Peyer's patch (tissue), 4 donors: ENCODE measurements around the gene MASP1. TPM values are rescaled to one million over a fixed set of nuclear protein-coding genes. Genes with fewer than 3 reads are reported as not detected.

Experiments used
- DNase-seq, 3 donors: peaks; one replicate each; pipeline ENCODE4 v3.0.0-alpha.2; 2017 to 2019
- H3K27ac ChIP-seq, 4 donors: fragments of 200-600 bp; sonication (generic); one replicate each; pipeline ENCODE4 v1.5.1; 2016 to 2019
- H3K27me3 ChIP-seq, 2 donors: fragments of 200-600 bp; sonication (generic); one replicate each; pipeline ENCODE4 v1.5.1; 2019
- H3K36me3 ChIP-seq, 3 donors: fragments of 200-600 bp; sonication (generic); one replicate each; pipeline ENCODE4 v1.5.1; 2016 to 2019
- H3K4me1 ChIP-seq, 4 donors: fragments of 200-600 bp; sonication (generic); one replicate each; pipeline ENCODE4 v1.5.1; 2016 to 2019
- H3K4me3 ChIP-seq, 4 donors: fragments of 200-600 bp; sonication (generic); 1 replicate in 3 of 4; 2 replicates in 1 of 4; pipeline ENCODE4 v1.5.1; 2016 to 2019; ENCODE audit warnings: mild to moderate bottlenecking in 1 of 4
- H3K9me3 ChIP-seq, 4 donors: fragments of 200-600 bp; sonication (generic); one replicate each; pipeline ENCODE4 v1.5.1; 2016 to 2019; ENCODE audit warnings: mild to moderate bottlenecking in 1 of 4
- POLR2A ChIP-seq, 2 donors: fragments of 450-650 bp; IDR thresholded peaks; one replicate each; pipeline ENCODE4 v1.5.1; 2017; ENCODE audit warnings: antibody characterized with exemption in 2 of 2, mild to moderate bottlenecking in 2 of 2, moderate library complexity in 2 of 2
- total RNA-seq, 4 donors: library from RNA; depleted of rRNA; stranded (reverse); fragments of >200 nt; gene quantifications; one replicate each; pipeline ENCODE4 v1.1.0, GENCODE V29; 2016
- TF ChIP-seq, protein P1 (sequence below), 6 experiments: fragments of 450-650 bp in 4 of 6; fragments of 200-600 bp in 2 of 6; sonication (generic) in 1 of 6; IDR thresholded peaks; one replicate each; pipeline ENCODE4 v1.5.1; 2017 to 2019; ENCODE audit warnings: antibody characterized with exemption in 6 of 6, mild to moderate bottlenecking in 3 of 6, moderate library complexity in 1 of 6

Gene MASP1
- total RNA-seq, 4 donors from 2014 or later = 0.70 to 4.2 (median 1.4) TPM

- Histone ChIP-seq H3K4me1 (no peaks in the 10 kb centered on the region), H3K36me3 (no peaks in the 10 kb centered on the region), H3K27me3 (no peaks in the 10 kb centered on the region), H3K27ac (peak overlapping the region in 1 of 4 donors; percentile 19), H3K9me3 (no peaks in the 10 kb centered on the region), H3K4me3 (no peak overlapping the region)
- no peak for DNase-seq
- TF ChIP-seq, protein P1, sequence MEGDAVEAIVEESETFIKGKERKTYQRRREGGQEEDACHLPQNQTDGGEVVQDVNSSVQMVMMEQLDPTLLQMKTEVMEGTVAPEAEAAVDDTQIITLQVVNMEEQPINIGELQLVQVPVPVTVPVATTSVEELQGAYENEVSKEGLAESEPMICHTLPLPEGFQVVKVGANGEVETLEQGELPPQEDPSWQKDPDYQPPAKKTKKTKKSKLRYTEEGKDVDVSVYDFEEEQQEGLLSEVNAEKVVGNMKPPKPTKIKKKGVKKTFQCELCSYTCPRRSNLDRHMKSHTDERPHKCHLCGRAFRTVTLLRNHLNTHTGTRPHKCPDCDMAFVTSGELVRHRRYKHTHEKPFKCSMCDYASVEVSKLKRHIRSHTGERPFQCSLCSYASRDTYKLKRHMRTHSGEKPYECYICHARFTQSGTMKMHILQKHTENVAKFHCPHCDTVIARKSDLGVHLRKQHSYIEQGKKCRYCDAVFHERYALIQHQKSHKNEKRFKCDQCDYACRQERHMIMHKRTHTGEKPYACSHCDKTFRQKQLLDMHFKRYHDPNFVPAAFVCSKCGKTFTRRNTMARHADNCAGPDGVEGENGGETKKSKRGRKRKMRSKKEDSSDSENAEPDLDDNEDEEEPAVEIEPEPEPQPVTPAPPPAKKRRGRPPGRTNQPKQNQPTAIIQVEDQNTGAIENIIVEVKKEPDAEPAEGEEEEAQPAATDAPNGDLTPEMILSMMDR (IDR thresholded peaks at IDR 0.05) = no peak
- TF ChIP-seq POLR2A (IDR thresholded peaks at IDR 0.05) = no peak
Measured at GRCh38 chr3:187263270-187263669, 28.3 kb downstream of the MASP1 start.

DNA sequence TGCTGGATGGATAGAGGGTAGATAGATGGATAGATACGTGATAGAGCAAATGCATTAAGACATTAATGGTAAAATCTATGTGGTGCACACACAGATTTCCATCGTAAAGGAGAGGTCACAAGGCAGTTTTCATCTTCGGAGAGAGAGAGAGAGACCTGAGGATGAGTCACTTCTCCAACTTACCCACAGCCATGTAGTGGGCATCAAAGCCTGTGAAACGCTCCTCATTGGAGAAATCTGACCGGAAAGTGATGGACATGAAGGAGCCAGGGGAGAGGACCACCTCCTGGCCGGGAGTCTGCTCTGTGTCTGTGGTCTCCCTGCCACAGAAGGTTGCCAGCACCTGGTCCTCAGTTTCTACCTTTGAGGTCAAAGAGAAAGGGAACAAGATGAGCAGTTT is 29.2 kb downstream of the MASP1 start:
- Histone ChIP-seq H3K9me3 (no peaks in the 10 kb centered on the region), H3K4me1 (no peaks in the 10 kb centered on the region), H3K36me3 (no peaks in the 10 kb centered on the region), H3K27me3 (no peaks in the 10 kb centered on the region), H3K4me3 (no peak overlapping the region), H3K27ac (no peak overlapping the region)
- TF ChIP-seq, protein P1 (IDR thresholded peaks at IDR 0.05) = no peak
- TF ChIP-seq POLR2A (IDR thresholded peaks at IDR 0.05) = no peak
- DNase-seq = no peak

DNA sequence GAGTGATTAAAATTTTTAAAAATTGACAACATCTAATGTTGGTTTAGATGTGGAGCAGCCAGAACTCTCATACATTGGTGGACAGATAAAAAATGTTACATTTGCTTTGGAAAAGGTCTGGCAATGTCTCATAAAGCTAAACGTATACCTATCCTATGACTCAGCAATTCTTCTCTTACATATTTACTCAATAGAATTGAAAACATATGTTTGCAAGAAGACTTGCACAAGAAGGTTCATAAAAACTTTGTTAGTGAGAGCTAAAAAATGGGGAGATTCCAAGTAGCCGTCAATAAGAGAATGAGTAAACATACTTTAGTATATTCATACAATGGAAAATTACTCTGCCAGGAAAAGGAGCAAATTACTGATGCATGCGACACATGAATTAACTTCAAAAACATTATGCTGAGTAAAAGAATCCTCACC is 30.0 kb downstream of the MASP1 start:
- Histone ChIP-seq H3K27ac (no peak overlapping the region), H3K36me3 (no peaks in the 10 kb centered on the region), H3K4me3 (no peak overlapping the region), H3K4me1 (no peaks in the 10 kb centered on the region), H3K27me3 (no peaks in the 10 kb centered on the region), H3K9me3 (no peaks in the 10 kb centered on the region)
- no peak for DNase-seq
- no peak for TF ChIP-seq POLR2A (IDR thresholded peaks at IDR 0.05)
- TF ChIP-seq, protein P1 (IDR thresholded peaks at IDR 0.05) = no peak

- H3K36me3 ChIP-seq = no peaks in the 10 kb centered on the region
- no peaks in the 10 kb centered on the region for H3K4me1 ChIP-seq
- H3K27ac ChIP-seq = no peak overlapping the region
- no peaks in the 10 kb centered on the region for H3K9me3 ChIP-seq
- H3K4me3 ChIP-seq = no peak overlapping the region
- DNase-seq = no peak
- TF ChIP-seq POLR2A (IDR thresholded peaks at IDR 0.05) = no peak
- TF ChIP-seq, protein P1 (IDR thresholded peaks at IDR 0.05) = no peak
- no peaks in the 10 kb centered on the region for H3K27me3 ChIP-seq
Measured at GRCh38 chr3:187259171-187259570, 32.4 kb downstream of the MASP1 start.

DNA sequence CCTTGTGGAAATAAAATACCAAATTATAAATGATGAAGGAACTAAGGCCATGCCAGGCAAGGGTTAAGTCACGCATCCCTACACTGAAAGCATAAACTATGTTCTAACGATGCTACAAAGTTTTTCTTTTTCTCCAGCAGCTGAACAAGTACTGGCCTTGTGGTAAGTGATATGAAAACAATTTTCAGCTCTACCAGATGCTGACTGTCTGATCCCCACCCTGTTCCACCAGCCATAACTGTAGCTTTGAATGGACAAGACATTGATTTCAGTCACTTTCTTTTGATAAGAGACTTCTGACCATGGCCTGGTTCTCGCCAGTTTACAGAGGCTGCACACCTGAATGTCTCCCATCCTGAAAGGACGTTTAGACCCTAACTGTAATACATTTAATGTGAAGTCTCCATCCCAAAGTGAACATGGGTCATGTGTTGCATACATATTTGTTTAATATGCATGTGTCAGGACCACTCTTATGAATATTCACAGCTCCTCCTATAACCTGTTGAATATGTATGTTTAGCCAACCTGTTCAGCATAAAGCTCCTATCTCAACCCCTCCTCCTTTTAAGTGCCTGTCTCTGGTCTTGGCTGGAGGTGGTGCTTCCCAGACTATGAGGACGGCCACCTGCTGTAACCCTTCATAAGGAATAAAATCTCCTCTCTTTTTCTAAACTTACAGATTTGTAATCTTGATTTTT is 33.4 kb downstream of the MASP1 start:
- DNase-seq = no peak
- no peaks in the 10 kb centered on the region for H3K9me3 ChIP-seq
- H3K4me1 ChIP-seq = no peaks in the 10 kb centered on the region
- H3K4me3 ChIP-seq = no peak overlapping the region
- no peaks in the 10 kb centered on the region for H3K27me3 ChIP-seq
- H3K27ac ChIP-seq = no peak overlapping the region
- TF ChIP-seq, protein P1 (IDR thresholded peaks at IDR 0.05) = no peak
- no peak for TF ChIP-seq POLR2A (IDR thresholded peaks at IDR 0.05)
- no peaks in the 10 kb centered on the region for H3K36me3 ChIP-seq
